H9 (cell line): ENCODE results near the gene ADAT1. TPM values are rescaled to one million over a fixed set of nuclear protein-coding genes. Genes with fewer than 3 reads are reported as not detected.

Experiments used
- DNase-seq: peaks from one replicate; pipeline ENCODE4 v3.0.0-alpha.2; 2017
- H2AFZ ChIP-seq: one replicate; pipeline ENCODE4 v1.6.1; 2013; ENCODE audit warnings: mild to moderate bottlenecking, low read length, control low read depth, moderate library complexity
- H2AK5ac ChIP-seq: 2 replicates; pipeline ENCODE4 v1.6.1; 2013; ENCODE audit warnings: low read length, control low read depth, mixed read lengths; ENCODE audit not compliant: insufficient read length
- H2BK120ac ChIP-seq: one replicate; pipeline ENCODE4 v1.6.1; 2013; ENCODE audit warnings: low read depth, mild to moderate bottlenecking, low read length, control low read depth, inconsistent platforms; ENCODE audit not compliant: poor library complexity, severe bottlenecking
- H2BK12ac ChIP-seq: 2 replicates; pipeline ENCODE4 v1.6.1; 2013; ENCODE audit warnings: low read length, control low read depth, mixed read lengths, low read depth; ENCODE audit not compliant: insufficient read length
- H2BK15ac ChIP-seq: 2 replicates; pipeline ENCODE4 v1.6.1; 2013; ENCODE audit warnings: low read depth, low read length, control low read depth
- H2BK20ac ChIP-seq: one replicate; pipeline ENCODE4 v1.6.1; 2013; ENCODE audit warnings: low read depth, mild to moderate bottlenecking, low read length, control low read depth, inconsistent platforms; ENCODE audit not compliant: poor library complexity, severe bottlenecking
- H2BK5ac ChIP-seq: 2 replicates; pipeline ENCODE4 v1.6.1; 2013; ENCODE audit warnings: low read length, control low read depth, mixed read lengths; ENCODE audit not compliant: insufficient read length
- H3K14ac ChIP-seq: 2 replicates; pipeline ENCODE4 v1.6.1; 2013; ENCODE audit warnings: low read length, control low read depth; ENCODE audit not compliant: insufficient read depth
- H3K18ac ChIP-seq: 2 replicates; pipeline ENCODE4 v1.6.1; 2013; ENCODE audit warnings: low read depth, mild to moderate bottlenecking, mixed read lengths, low read length, control low read depth; ENCODE audit not compliant: insufficient read length
- H3K23ac ChIP-seq: 2 replicates; pipeline ENCODE4 v1.6.1; 2013; ENCODE audit warnings: low read length, control low read depth, mixed read lengths, low read depth; ENCODE audit not compliant: insufficient read length
- H3K23me2 ChIP-seq: 2 replicates; pipeline ENCODE4 v1.6.1; 2013; ENCODE audit warnings: low read depth, mild to moderate bottlenecking, mixed read lengths, low read length, control low read depth; ENCODE audit not compliant: insufficient read length, poor library complexity, severe bottlenecking
- H3K27ac ChIP-seq: 2 replicates; pipeline ENCODE4 v1.5.1; 2013; ENCODE audit warnings: low read length, control low read depth, mixed read lengths, low read depth; ENCODE audit not compliant: insufficient read length
- H3K27me3 ChIP-seq: 2 replicates; pipeline ENCODE4 v1.6.1; 2013; ENCODE audit warnings: low read length, control low read depth, inconsistent platforms; ENCODE audit not compliant: insufficient read depth
- H3K4ac ChIP-seq: 2 replicates; pipeline ENCODE4 v1.6.1; 2013; ENCODE audit warnings: low read depth, mild to moderate bottlenecking, control low read depth, inconsistent platforms, low read length, moderate library complexity
- H3K4me1 ChIP-seq: 2 replicates; pipeline ENCODE4 v1.6.1; 2013; ENCODE audit warnings: low read length, control low read depth, inconsistent platforms; ENCODE audit not compliant: insufficient read depth
- H3K4me2 ChIP-seq: 2 replicates; pipeline ENCODE4 v1.6.1; 2013; ENCODE audit warnings: low read length, control low read depth, mixed read lengths; ENCODE audit not compliant: insufficient read length, insufficient read depth
- H3K56ac ChIP-seq: 2 replicates; pipeline ENCODE4 v1.6.1; 2013; ENCODE audit warnings: low read depth, mild to moderate bottlenecking, mixed read lengths, low read length, control low read depth; ENCODE audit not compliant: insufficient read length
- H3K79me1 ChIP-seq: 2 replicates; pipeline ENCODE4 v1.6.1; 2013; ENCODE audit warnings: low read depth, mild to moderate bottlenecking, moderate library complexity, low read length, control low read depth, inconsistent platforms; ENCODE audit not compliant: insufficient read depth, poor library complexity, severe bottlenecking
- H3K79me2 ChIP-seq: 2 replicates; pipeline ENCODE4 v1.6.1; 2013; ENCODE audit warnings: low read length, control low read depth, inconsistent platforms; ENCODE audit not compliant: insufficient read depth
- H3K9ac ChIP-seq: 2 replicates; pipeline ENCODE4 v1.6.1; 2013; ENCODE audit warnings: low read length, control low read depth, mixed read lengths; ENCODE audit not compliant: insufficient read length; ENCODE audit errors: extremely low read depth
- H3K9me3 ChIP-seq: one replicate; pipeline ENCODE4 v1.6.1; 2013; ENCODE audit warnings: low read depth, low read length, inconsistent platforms; ENCODE audit not compliant: control insufficient read depth
- H3T11ph ChIP-seq: one replicate; pipeline ENCODE4 v1.6.1; 2013; ENCODE audit warnings: mild to moderate bottlenecking, low read length, control low read depth, inconsistent platforms
- H4K20me1 ChIP-seq: one replicate; pipeline ENCODE4 v1.6.1; 2013; ENCODE audit not compliant: control insufficient read depth, insufficient read length, insufficient read depth
- H4K5ac ChIP-seq: 2 replicates; pipeline ENCODE4 v1.6.1; 2013; ENCODE audit warnings: low read depth, mild to moderate bottlenecking, mixed read lengths, low read length, control low read depth; ENCODE audit not compliant: insufficient read length
- H4K8ac ChIP-seq: replicated peaks from 2 replicates; pipeline ENCODE4 v1.6.1; 2013; ENCODE audit warnings: low read length, control low read depth, mixed read lengths, low read depth; ENCODE audit not compliant: insufficient read length
- H4K91ac ChIP-seq: 2 replicates; pipeline ENCODE4 v1.6.1; 2013; ENCODE audit warnings: low read depth, mild to moderate bottlenecking, moderate library complexity, mixed read lengths, low read length, control low read depth; ENCODE audit not compliant: insufficient read length
- H3K27ac Mint-ChIP-seq, 3 experiments: 2 replicates in 2 of 3; 3 replicates in 1 of 3; pipeline ENCODE4 v1.8.0; 2020 to 2021; ENCODE audit warnings: mixed read lengths in 3 of 3, mild to moderate bottlenecking in 1 of 3, moderate library complexity in 1 of 3
- H3K27me3 Mint-ChIP-seq: 2 replicates; pipeline ENCODE4 v1.8.0; 2021; ENCODE audit warnings: low read depth, mild to moderate bottlenecking, moderate library complexity, mixed read lengths
- H3K36me3 Mint-ChIP-seq, 3 experiments: 2 replicates in 2 of 3; 3 replicates in 1 of 3; pipeline ENCODE4 v1.8.0; 2020 to 2021; ENCODE audit warnings: low read depth in 3 of 3, mixed read lengths in 3 of 3; ENCODE audit not compliant: insufficient read depth in 1 of 3
- H3K4me1 Mint-ChIP-seq, 2 experiments: 2 replicates each; pipeline ENCODE4 v1.8.0; 2020; ENCODE audit warnings: mixed read lengths in 2 of 2
- H3K4me3 Mint-ChIP-seq, 2 experiments: 2 replicates in 1 of 2; 3 replicates in 1 of 2; pipeline ENCODE4 v1.8.0; 2020 to 2021; ENCODE audit warnings: mild to moderate bottlenecking in 2 of 2, mixed read lengths in 2 of 2, moderate library complexity in 1 of 2
- H3K9me3 Mint-ChIP-seq, 2 experiments: 2 replicates in 1 of 2; 3 replicates in 1 of 2; pipeline ENCODE4 v1.8.0; 2020; ENCODE audit warnings: mild to moderate bottlenecking in 2 of 2, mixed read lengths in 2 of 2, moderate library complexity in 1 of 2
- WGBS: extraction: QIAGEN DNeasy Blood & Tissue Kit; methylation state at CpG from one replicate; pipeline ENCODE4 v1.1.7; 2013; ENCODE audit warnings: missing lambda C conversion rate, low lambda C conversion rate, mixed read lengths; ENCODE audit not compliant: insufficient read length; ENCODE audit errors: extremely low coverage; 5-methylcytosine and 5-hydroxymethylcytosine counted together
- total RNA-seq: library from RNA; stranded (reverse); gene quantifications from 2 replicates; pipeline ENCODE4 v1.2.1, GENCODE V29; 2021
- TF ChIP-seq, protein P1 (sequence below): fragments of 200-600 bp; sonication (generic); conservative IDR thresholded peaks from 3 replicates; pipeline ENCODE4 v1.8.0; 2021; ENCODE audit warnings: antibody characterized with exemption, mild to moderate bottlenecking

ADAT1 gene
- total RNA-seq, 1 experiment from 2014 or later = 54.2 TPM

DNA sequence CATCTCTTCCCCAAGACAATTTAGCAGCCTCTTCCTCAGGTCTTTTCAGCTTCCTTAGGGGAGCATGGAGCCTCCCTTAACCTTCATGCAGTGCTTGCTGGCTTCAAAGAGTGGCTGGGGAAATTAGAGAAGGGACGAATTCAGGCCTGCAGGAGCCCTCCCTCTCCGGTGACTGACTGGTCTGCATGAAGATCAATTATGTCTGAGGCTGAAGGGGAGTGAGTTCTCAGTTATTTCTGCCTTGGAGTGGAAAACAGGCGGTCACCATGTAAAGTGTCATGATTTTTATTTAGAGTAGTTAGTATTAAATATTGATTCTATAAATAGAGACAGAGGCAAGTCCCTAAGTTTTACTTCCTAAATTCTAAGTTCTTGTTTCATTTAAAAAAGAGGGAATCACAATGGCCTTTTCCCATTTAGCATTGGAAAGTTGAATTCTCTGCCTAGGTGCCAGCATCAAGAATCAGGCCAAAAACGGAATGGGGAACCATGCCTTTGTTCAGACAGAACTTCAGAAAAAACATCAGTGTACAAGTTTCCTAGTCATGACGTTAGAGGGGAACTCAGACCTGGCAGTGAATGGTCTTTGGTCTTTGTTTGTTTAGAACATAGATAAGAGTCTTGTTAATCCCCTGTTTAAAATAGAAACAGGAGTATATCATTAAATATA, 52.5 kb downstream of the ADAT1 start:
- H3K79me2 ChIP-seq = no peaks in the 10 kb centered on the region; the same call in 1 of the 2 replicates
- no peak overlapping the region for H3K23ac ChIP-seq
- H4K5ac ChIP-seq = no peak overlapping the region
- Mint-ChIP-seq H3K4me1 (peaks cover 8 to 11% of the 10 kb centered on the region in 2 experiments), H3K36me3 (peaks cover 17 to 65% (median 52%) of the 10 kb centered on the region in 3 experiments), H3K27me3 (no peaks in the 10 kb centered on the region), H3K9me3 (no peaks in the 10 kb centered on the region), H3K27ac (no peak overlapping the region), H3K4me3 (no peak overlapping the region)
- no peak for DNase-seq
- no peak overlapping the region for H2BK120ac ChIP-seq
- TF ChIP-seq, protein P1, sequence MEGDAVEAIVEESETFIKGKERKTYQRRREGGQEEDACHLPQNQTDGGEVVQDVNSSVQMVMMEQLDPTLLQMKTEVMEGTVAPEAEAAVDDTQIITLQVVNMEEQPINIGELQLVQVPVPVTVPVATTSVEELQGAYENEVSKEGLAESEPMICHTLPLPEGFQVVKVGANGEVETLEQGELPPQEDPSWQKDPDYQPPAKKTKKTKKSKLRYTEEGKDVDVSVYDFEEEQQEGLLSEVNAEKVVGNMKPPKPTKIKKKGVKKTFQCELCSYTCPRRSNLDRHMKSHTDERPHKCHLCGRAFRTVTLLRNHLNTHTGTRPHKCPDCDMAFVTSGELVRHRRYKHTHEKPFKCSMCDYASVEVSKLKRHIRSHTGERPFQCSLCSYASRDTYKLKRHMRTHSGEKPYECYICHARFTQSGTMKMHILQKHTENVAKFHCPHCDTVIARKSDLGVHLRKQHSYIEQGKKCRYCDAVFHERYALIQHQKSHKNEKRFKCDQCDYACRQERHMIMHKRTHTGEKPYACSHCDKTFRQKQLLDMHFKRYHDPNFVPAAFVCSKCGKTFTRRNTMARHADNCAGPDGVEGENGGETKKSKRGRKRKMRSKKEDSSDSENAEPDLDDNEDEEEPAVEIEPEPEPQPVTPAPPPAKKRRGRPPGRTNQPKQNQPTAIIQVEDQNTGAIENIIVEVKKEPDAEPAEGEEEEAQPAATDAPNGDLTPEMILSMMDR = no peak
- H2BK12ac ChIP-seq = no peak overlapping the region
- no peak overlapping the region for H3K14ac ChIP-seq
- H3K23me2 ChIP-seq = peaks cover 11% of the 10 kb centered on the region
- H3K79me1 ChIP-seq = no peaks in the 10 kb centered on the region
- no peak overlapping the region for H2BK20ac ChIP-seq
- no peak overlapping the region for H2BK5ac ChIP-seq
- H3K27me3 ChIP-seq = no peaks in the 10 kb centered on the region
- H3K56ac ChIP-seq = no peak overlapping the region
- no peaks in the 10 kb centered on the region for H4K20me1 ChIP-seq
- H3K9ac ChIP-seq = no peak overlapping the region
- no peak overlapping the region for H3K4ac ChIP-seq
- no peak overlapping the region for H3K27ac ChIP-seq
- peaks cover 2% of the 10 kb centered on the region; the same call in 1 of the 2 replicates for H3K4me1 ChIP-seq
- H2AFZ ChIP-seq = no peak overlapping the region
- H3K18ac ChIP-seq = no peak overlapping the region
- H2AK5ac ChIP-seq = no peak overlapping the region
- H4K8ac ChIP-seq = no peak overlapping the region
- H3T11ph ChIP-seq = no peak overlapping the region
- H4K91ac ChIP-seq = no peak overlapping the region
- H3K9me3 ChIP-seq = no peaks in the 10 kb centered on the region
- no peak overlapping the region for H2BK15ac ChIP-seq
- no peak overlapping the region for H3K4me2 ChIP-seq
- WGBS = no CpG with 5 or more reads among the region's 5 CpGs
